ENCODE data around the gene CELF4.

CELF4 gene

DNA sequence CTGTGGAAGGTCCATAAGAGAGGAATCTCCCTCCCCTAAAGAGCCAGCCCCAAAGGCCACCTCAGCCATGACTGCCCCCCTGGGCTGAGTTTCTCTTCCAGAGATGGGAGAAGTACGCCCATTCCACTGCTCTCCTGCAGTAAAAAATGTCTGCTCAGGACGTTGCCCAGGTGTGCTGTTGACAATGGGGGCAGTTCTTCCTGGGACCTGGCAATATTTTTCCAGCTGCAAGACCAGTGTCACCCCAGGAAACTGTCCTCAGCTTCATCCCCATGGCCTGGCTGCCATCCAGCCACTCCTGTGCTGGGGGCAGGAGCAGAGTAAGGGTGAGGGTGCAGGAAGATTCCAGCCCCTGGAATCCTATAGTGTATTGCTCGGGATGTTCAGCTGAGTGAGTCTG lies 14.3 kb downstream of the CELF4 start:
- TF ChIP-seq, protein P1, sequence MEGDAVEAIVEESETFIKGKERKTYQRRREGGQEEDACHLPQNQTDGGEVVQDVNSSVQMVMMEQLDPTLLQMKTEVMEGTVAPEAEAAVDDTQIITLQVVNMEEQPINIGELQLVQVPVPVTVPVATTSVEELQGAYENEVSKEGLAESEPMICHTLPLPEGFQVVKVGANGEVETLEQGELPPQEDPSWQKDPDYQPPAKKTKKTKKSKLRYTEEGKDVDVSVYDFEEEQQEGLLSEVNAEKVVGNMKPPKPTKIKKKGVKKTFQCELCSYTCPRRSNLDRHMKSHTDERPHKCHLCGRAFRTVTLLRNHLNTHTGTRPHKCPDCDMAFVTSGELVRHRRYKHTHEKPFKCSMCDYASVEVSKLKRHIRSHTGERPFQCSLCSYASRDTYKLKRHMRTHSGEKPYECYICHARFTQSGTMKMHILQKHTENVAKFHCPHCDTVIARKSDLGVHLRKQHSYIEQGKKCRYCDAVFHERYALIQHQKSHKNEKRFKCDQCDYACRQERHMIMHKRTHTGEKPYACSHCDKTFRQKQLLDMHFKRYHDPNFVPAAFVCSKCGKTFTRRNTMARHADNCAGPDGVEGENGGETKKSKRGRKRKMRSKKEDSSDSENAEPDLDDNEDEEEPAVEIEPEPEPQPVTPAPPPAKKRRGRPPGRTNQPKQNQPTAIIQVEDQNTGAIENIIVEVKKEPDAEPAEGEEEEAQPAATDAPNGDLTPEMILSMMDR (IDR thresholded peaks at IDR 0.05), result no peak
- no peaks in the 10 kb centered on the region for H3K4me1 ChIP-seq
- H3K36me3 ChIP-seq (ENCODE audit: control insufficient read depth, insufficient read depth, low read length), result no peaks in the 10 kb centered on the region
- no peak overlapping the region for H3K9ac ChIP-seq
- no peak overlapping the region for H3K4me3 ChIP-seq (ENCODE audit: low read depth, low read length)
- H3K9me3 ChIP-seq (ENCODE audit: control insufficient read depth, low read length), result no peaks in the 10 kb centered on the region
- no peaks in the 10 kb centered on the region for H3K27me3 ChIP-seq (ENCODE audit: control insufficient read depth, insufficient read depth, low read length)
- no peak overlapping the region for H3K4me2 ChIP-seq (ENCODE audit: low read length)
- H3K79me2 ChIP-seq, result no peaks in the 10 kb centered on the region
- no peak overlapping the region for H3K27ac ChIP-seq
- no peak overlapping the region for H2AFZ ChIP-seq

DNA sequence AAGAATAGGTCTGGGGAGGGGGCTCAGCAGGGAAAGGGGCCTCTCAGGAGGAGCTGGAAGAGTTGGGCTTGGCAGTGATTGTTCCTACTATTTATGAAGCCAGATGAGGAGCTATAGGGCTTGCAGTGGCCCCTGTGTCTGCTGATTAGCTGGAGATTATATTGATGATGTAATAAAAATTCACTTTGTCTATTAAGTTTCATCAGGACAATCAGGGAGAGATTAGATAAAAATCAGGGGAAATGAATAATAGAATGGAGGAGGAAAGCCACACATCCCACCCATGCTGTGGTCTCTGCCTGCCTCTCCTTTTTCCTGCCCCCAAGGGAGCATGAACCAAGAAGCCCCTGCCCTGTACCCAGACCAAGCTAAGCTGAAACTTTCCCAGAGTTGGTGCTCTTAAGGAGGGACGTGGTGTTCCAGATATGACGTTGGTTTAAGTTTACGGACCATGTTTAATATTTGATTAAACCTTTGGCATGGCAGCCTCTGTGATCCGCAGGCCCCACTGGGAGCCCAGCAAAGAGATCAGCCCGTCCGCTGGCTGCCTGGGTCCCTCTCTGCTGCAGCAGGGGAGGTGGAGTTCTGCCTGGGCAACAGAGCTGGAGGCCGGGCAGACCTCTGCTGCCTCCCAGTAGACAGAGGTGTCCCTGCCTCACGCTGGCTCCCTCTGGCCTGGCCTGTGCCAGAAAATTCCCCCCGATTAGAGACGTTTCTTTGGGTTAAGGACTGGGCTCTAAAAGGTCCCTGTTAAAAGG lies 15.3 kb downstream of the CELF4 start:
- Histone ChIP-seq H3K79me2 (no peaks in the 10 kb centered on the region), H3K4me2 (ENCODE audit: low read length) (no peak overlapping the region), H3K27me3 (ENCODE audit: control insufficient read depth, insufficient read depth, low read length) (no peaks in the 10 kb centered on the region), H3K4me3 (ENCODE audit: low read depth, low read length) (no peak overlapping the region), H3K36me3 (ENCODE audit: control insufficient read depth, insufficient read depth, low read length) (no peaks in the 10 kb centered on the region), H3K9me3 (ENCODE audit: control insufficient read depth, low read length) (no peaks in the 10 kb centered on the region), H2AFZ (no peak overlapping the region), H3K27ac (no peak overlapping the region), H3K9ac (no peak overlapping the region), H3K4me1 (no peaks in the 10 kb centered on the region)
- TF ChIP-seq, protein P1 (IDR thresholded peaks at IDR 0.05), result no peak

DNA sequence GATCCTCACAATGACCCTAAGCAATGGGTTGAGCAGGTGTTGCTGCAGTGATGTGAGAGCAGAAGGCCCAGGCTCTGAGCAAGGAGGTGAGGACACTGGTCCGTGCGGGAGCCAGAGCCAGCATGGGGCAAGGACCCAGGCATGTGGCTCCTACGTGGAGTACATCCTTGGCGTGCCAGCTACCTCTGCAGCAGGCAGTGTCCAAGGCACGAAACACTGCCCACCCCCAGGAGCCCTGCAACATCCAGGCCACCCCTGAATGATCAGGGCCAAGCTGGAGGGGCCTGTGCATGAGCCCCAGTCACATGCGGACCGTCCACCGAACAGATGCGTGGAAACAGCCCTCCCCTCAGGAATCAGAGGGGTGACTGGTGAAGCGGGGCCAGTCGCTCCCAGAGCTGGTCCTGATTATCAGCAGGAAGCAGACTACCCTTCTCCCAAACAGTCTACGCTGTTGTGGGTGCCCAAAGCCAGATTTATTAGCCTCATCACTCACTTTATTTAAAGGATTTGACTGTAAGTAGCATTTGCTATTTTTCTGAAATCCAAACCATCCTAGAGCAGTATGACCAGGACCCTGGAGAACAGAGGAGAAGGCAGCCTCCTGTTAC lies 16.8 kb downstream of the CELF4 start:
- no peaks in the 10 kb centered on the region for H3K79me2 ChIP-seq
- no peak overlapping the region for H3K4me2 ChIP-seq (ENCODE audit: low read length)
- no peak overlapping the region for H3K27ac ChIP-seq
- no peaks in the 10 kb centered on the region for H3K27me3 ChIP-seq (ENCODE audit: control insufficient read depth, insufficient read depth, low read length)
- H2AFZ ChIP-seq, result no peak overlapping the region
- TF ChIP-seq, protein P1 (IDR thresholded peaks at IDR 0.05), result no peak
- H3K9me3 ChIP-seq (ENCODE audit: control insufficient read depth, low read length), result no peaks in the 10 kb centered on the region
- no peaks in the 10 kb centered on the region for H3K4me1 ChIP-seq
- H3K4me3 ChIP-seq (ENCODE audit: low read depth, low read length), result no peak overlapping the region
- H3K36me3 ChIP-seq (ENCODE audit: control insufficient read depth, insufficient read depth, low read length), result no peaks in the 10 kb centered on the region
- no peak overlapping the region for H3K9ac ChIP-seq

DNA sequence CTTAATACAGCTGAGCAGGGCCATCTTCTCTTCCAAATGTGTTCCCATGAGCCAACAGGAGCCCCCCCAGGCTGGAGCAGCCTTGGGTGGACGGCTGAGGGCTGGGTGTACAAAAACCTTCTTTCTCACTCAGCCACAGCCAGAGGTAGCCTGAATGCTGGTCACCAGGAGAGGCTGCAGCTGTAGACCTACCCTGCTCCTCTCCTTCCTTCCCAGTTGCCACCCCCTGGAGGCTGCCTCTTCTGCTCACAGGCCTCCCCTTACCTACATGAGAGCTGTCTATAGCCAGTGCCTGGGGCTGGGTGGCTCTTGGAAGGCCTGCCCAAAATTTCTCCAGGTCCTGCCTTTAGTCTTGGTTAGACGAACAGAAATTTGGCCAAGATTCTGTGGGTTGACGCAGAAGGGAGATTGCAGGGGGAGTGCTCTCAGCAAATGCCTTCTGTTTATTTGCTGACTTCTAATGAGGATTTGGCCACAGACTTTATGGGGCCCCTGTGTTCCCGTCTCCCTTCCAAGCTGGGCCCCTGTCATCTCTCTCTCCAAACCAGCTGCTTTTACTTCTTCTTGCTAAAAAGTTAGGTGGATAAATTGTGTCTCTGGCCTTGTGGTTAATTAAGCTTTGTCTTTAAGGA lies 18.3 kb downstream of the CELF4 start:
- Histone ChIP-seq H3K9ac (no peak overlapping the region), H2AFZ (no peak overlapping the region), H3K4me3 (ENCODE audit: low read depth, low read length) (no peak overlapping the region), H3K79me2 (no peaks in the 10 kb centered on the region), H3K36me3 (ENCODE audit: control insufficient read depth, insufficient read depth, low read length) (no peaks in the 10 kb centered on the region), H3K9me3 (ENCODE audit: control insufficient read depth, low read length) (no peaks in the 10 kb centered on the region), H3K27me3 (ENCODE audit: control insufficient read depth, insufficient read depth, low read length) (no peaks in the 10 kb centered on the region), H3K4me2 (ENCODE audit: low read length) (no peak overlapping the region), H3K4me1 (no peaks in the 10 kb centered on the region), H3K27ac (no peak overlapping the region)
- TF ChIP-seq, protein P1 (IDR thresholded peaks at IDR 0.05), result no peak
